ENCODE results near the gene PRICKLE4.

The PRICKLE4 gene

GRCh38 chr6:41813469-41813868 is 32.9 kb downstream of the PRICKLE4 start:
- H3F3A ChIP-seq (ENCODE audit: low read depth) = no peaks in the 10 kb centered on the region
- H3K4me3 ChIP-seq (ENCODE audit: low read length, poor library complexity, severe bottlenecking) = no peak overlapping the region
- no peak for TF ChIP-seq CTCF (conservative IDR thresholded peaks at IDR 0.05; ENCODE audit: low read length)
- no peak for TF ChIP-seq EZH2phosphoT487 (IDR thresholded peaks at IDR 0.05; ENCODE audit: borderline replicate concordance)
- no peaks in the 10 kb centered on the region for H3K9me3 ChIP-seq (ENCODE audit: insufficient read depth, low read depth, low read length)
- no peaks in the 10 kb centered on the region for H3K9me2 ChIP-seq (replicated peaks; ENCODE audit: low read depth, low read length)
- H4K20me1 ChIP-seq (ENCODE audit: insufficient read depth, low read length, poor library complexity, severe bottlenecking) = no peaks in the 10 kb centered on the region
- H2AFZ ChIP-seq (ENCODE audit: low read length) = no peak overlapping the region
- H3K9ac ChIP-seq (ENCODE audit: low read depth, low read length, poor library complexity, severe bottlenecking) = no peak overlapping the region
- no peaks in the 10 kb centered on the region for H3K79me2 ChIP-seq (ENCODE audit: insufficient read depth, low read length)
- no peaks in the 10 kb centered on the region for H3K4me1 ChIP-seq (ENCODE audit: insufficient read depth, low read length, poor library complexity, severe bottlenecking)
- no peak overlapping the region for H3K4me2 ChIP-seq (ENCODE audit: low read depth, low read length, poor library complexity, severe bottlenecking)
- H3K36me3 ChIP-seq (ENCODE audit: insufficient read depth, low read length) = no peaks in the 10 kb centered on the region; the same call in 1 of the 2 replicates
- no peaks in the 10 kb centered on the region for H3K27me3 ChIP-seq (ENCODE audit: insufficient read depth, low read length, poor library complexity, severe bottlenecking)

GRCh38 chr6:41813956-41814355 is 33.4 kb downstream of the PRICKLE4 start:
- H3K4me1 ChIP-seq (ENCODE audit: insufficient read depth, low read length, poor library complexity, severe bottlenecking) = no peaks in the 10 kb centered on the region
- no peak for TF ChIP-seq CTCF (conservative IDR thresholded peaks at IDR 0.05; ENCODE audit: low read length)
- TF ChIP-seq EZH2phosphoT487 (IDR thresholded peaks at IDR 0.05; ENCODE audit: borderline replicate concordance) = no peak
- H3K4me2 ChIP-seq (ENCODE audit: low read depth, low read length, poor library complexity, severe bottlenecking) = no peak overlapping the region
- no peaks in the 10 kb centered on the region; the same call in 1 of the 2 replicates for H3K36me3 ChIP-seq (ENCODE audit: insufficient read depth, low read length)
- no peaks in the 10 kb centered on the region for H3F3A ChIP-seq (ENCODE audit: low read depth)
- no peaks in the 10 kb centered on the region for H3K27me3 ChIP-seq (ENCODE audit: insufficient read depth, low read length, poor library complexity, severe bottlenecking)
- H4K20me1 ChIP-seq (ENCODE audit: insufficient read depth, low read length, poor library complexity, severe bottlenecking) = no peaks in the 10 kb centered on the region
- no peak overlapping the region for H2AFZ ChIP-seq (ENCODE audit: low read length)
- no peaks in the 10 kb centered on the region for H3K9me3 ChIP-seq (ENCODE audit: insufficient read depth, low read depth, low read length)
- no peak overlapping the region for H3K4me3 ChIP-seq (ENCODE audit: low read length, poor library complexity, severe bottlenecking)
- no peaks in the 10 kb centered on the region for H3K79me2 ChIP-seq (ENCODE audit: insufficient read depth, low read length)
- no peaks in the 10 kb centered on the region for H3K9me2 ChIP-seq (replicated peaks; ENCODE audit: low read depth, low read length)
- H3K9ac ChIP-seq (ENCODE audit: low read depth, low read length, poor library complexity, severe bottlenecking) = no peak overlapping the region

- Histone ChIP-seq H3K4me2 (ENCODE audit: low read depth, low read length, poor library complexity, severe bottlenecking) (no peak overlapping the region), H3K79me2 (ENCODE audit: insufficient read depth, low read length) (no peaks in the 10 kb centered on the region), H3K9ac (ENCODE audit: low read depth, low read length, poor library complexity, severe bottlenecking) (no peak overlapping the region), H3K9me3 (ENCODE audit: insufficient read depth, low read depth, low read length) (no peaks in the 10 kb centered on the region), H2AFZ (ENCODE audit: low read length) (no peak overlapping the region), H3K27me3 (ENCODE audit: insufficient read depth, low read length, poor library complexity, severe bottlenecking) (no peaks in the 10 kb centered on the region), H3K36me3 (ENCODE audit: insufficient read depth, low read length) (no peaks in the 10 kb centered on the region; the same call in 1 of the 2 replicates), H3F3A (ENCODE audit: low read depth) (no peaks in the 10 kb centered on the region), H3K4me1 (ENCODE audit: insufficient read depth, low read length, poor library complexity, severe bottlenecking) (no peaks in the 10 kb centered on the region), H4K20me1 (ENCODE audit: insufficient read depth, low read length, poor library complexity, severe bottlenecking) (no peaks in the 10 kb centered on the region), H3K9me2 (replicated peaks; ENCODE audit: low read depth, low read length) (no peaks in the 10 kb centered on the region), H3K4me3 (ENCODE audit: low read length, poor library complexity, severe bottlenecking) (no peak overlapping the region)
- no peak for TF ChIP-seq EZH2phosphoT487 (IDR thresholded peaks at IDR 0.05; ENCODE audit: borderline replicate concordance)
- no peak for TF ChIP-seq CTCF (conservative IDR thresholded peaks at IDR 0.05; ENCODE audit: low read length)
Observed at GRCh38 chr6:41814629-41815028, 34.0 kb downstream of the PRICKLE4 start.
